Stimulated activated CD4-positive, alpha-beta T cell treated with anti-CD3 and anti-CD28 coated beads, Interleukin-12 subunit alpha, Interleukin-12 subunit beta, amount 100 ng/mL, for 4 hours (primary cell): ENCODE data around the gene ZNRF1.
A peak's percentile ranks its signal among the peaks of the same experiment; 100 is the strongest.
"Not testable (repeated sequence)": the region's sequence is repeated elsewhere in the genome, so short reads cannot be mapped to it uniquely, and the experiment has no call there.

ENCODE experiments used
- DNase-seq: peaks from one replicate; pipeline ENCODE4 v3.0.0-alpha.2; 2020

ZNRF1 gene

GRCh38 chr16:75116081-75116910 is 117.5 kb downstream of the ZNRF1 start, which contains the start of gene LDHD:
Gene LDHD, minus strand, starts transcription at chr16:75116780. Its CDS starts 60 bp downstream, at chr16:75116720.
- DNase-seq = no peak

GRCh38 chr16:75116911-75117245 is 118.1 kb downstream of the ZNRF1 start:
- DNase-seq = no peak

GRCh38 chr16:75118943-75119539 is 120.2 kb downstream of the ZNRF1 start:
- DNase-seq = no peak

- DNase-seq = no peak
Observed at GRCh38 chr16:75120253-75120652, 121.4 kb downstream of the ZNRF1 start.

GRCh38 chr16:75121949-75122568 is 123.2 kb downstream of the ZNRF1 start:
- no peak for DNase-seq

- DNase-seq = no peak
Observed at GRCh38 chr16:75122609-75123008, 123.8 kb downstream of the ZNRF1 start.

GRCh38 chr16:75127713-75128415 is 129.0 kb downstream of the ZNRF1 start:
- DNase-seq = no peak

GRCh38 chr16:75129421-75130149 is 130.8 kb downstream of the ZNRF1 start:
- not testable (repeated sequence) for DNase-seq

- DNase-seq = no peak
Observed at GRCh38 chr16:75130150-75130771, 131.4 kb downstream of the ZNRF1 start.

GRCh38 chr16:75131081-75131480 is 132.3 kb downstream of the ZNRF1 start:
- no peak for DNase-seq

- DNase-seq = no peak
Observed at GRCh38 chr16:75138233-75138632, 139.4 kb downstream of the ZNRF1 start.

- no peak for DNase-seq
Observed at GRCh38 chr16:75138636-75139035, 139.8 kb downstream of the ZNRF1 start.

GRCh38 chr16:75139498-75139897 is 140.7 kb downstream of the ZNRF1 start:
- no peak for DNase-seq

- DNase-seq = no peak
Observed at GRCh38 chr16:75143941-75144340, 145.1 kb downstream of the ZNRF1 start.

- no peak for DNase-seq
Observed at GRCh38 chr16:75147968-75148310, 149.1 kb downstream of the ZNRF1 start.

GRCh38 chr16:75148311-75149195 is 149.7 kb downstream of the ZNRF1 start, which contains the start of gene ZFP1:
Gene ZFP1, plus strand, starts transcription at chr16:75148524. Its CDS starts 4,428 bp downstream, at chr16:75152952.
- DNase-seq = peak; percentile 95

GRCh38 chr16:75151798-75152197 is 153.0 kb downstream of the ZNRF1 start:
- no peak for DNase-seq

GRCh38 chr16:75152635-75153034 is 153.8 kb downstream of the ZNRF1 start:
- no peak for DNase-seq

- DNase-seq = no peak
Observed at GRCh38 chr16:75160386-75160785, 161.6 kb downstream of the ZNRF1 start.
